GM18861 (cell line): Measurements from ENCODE around the gene MCCC1.

Experiments used
- ATAC-seq: cut with Tn5 transposase; IDR thresholded peaks from one replicate; pipeline ENCODE4 v1.9.1; 2021; ENCODE audit not compliant: unreplicated experiment

MCCC1 gene

GRCh38 chr3:183050706-183051105 is 48.6 kb downstream of the MCCC1 start:
- ATAC-seq: no peak

GRCh38 chr3:183046883-183047282 is 52.4 kb downstream of the MCCC1 start:
- no peak for ATAC-seq

- ATAC-seq: peak; percentile 96
Observed at GRCh38 chr3:183044547-183045229, 54.6 kb downstream of the MCCC1 start.

GRCh38 chr3:183038757-183039156 is 60.5 kb downstream of the MCCC1 start:
- ATAC-seq: no peak

GRCh38 chr3:183038221-183038620 is 61.1 kb downstream of the MCCC1 start:
- peak; percentile 89 for ATAC-seq

GRCh38 chr3:183033746-183034145 is 65.5 kb downstream of the MCCC1 start:
- ATAC-seq: no peak

GRCh38 chr3:183032880-183033555 is 66.3 kb downstream of the MCCC1 start:
- ATAC-seq: no peak

- no peak for ATAC-seq
Observed at GRCh38 chr3:183031826-183032225, 67.5 kb downstream of the MCCC1 start.

GRCh38 chr3:183028416-183028815 is 70.9 kb downstream of the MCCC1 start:
- ATAC-seq: no peak

- ATAC-seq: no peak
Observed at GRCh38 chr3:183027276-183027675, 72.0 kb downstream of the MCCC1 start.

GRCh38 chr3:183022936-183023516 is 76.3 kb downstream of the MCCC1 start:
- ATAC-seq: no peak

GRCh38 chr3:183018421-183019192 is 80.7 kb downstream of the MCCC1 start:
- no peak for ATAC-seq

- no peak for ATAC-seq
Observed at GRCh38 chr3:183015185-183015584, 84.1 kb downstream of the MCCC1 start.

- ATAC-seq: no peak
Observed at GRCh38 chr3:183013856-183014255, 85.4 kb downstream of the MCCC1 start.

GRCh38 chr3:183013074-183013473 is 86.2 kb downstream of the MCCC1 start:
- no peak for ATAC-seq

- no peak for ATAC-seq
Observed at GRCh38 chr3:183008800-183009199, 90.5 kb downstream of the MCCC1 start.

- no peak for ATAC-seq
Observed at GRCh38 chr3:183008303-183008702, 91.0 kb downstream of the MCCC1 start.

GRCh38 chr3:183006396-183007002 is 92.8 kb downstream of the MCCC1 start:
- no peak for ATAC-seq

- ATAC-seq: no peak
Observed at GRCh38 chr3:182999767-183000166, 99.5 kb downstream of the MCCC1 start.

- peak; percentile 91 for ATAC-seq
Observed at GRCh38 chr3:182993486-182994201, 105.7 kb downstream of the MCCC1 start.
